OCI-LY7 (cell line): ENCODE measurements around the gene CDON.

Source experiments
- CTCF ChIP-seq: fragments of 200-600 bp; sonication (generic); conservative IDR thresholded peaks from 2 replicates; pipeline ENCODE4 v1.5.1; 2014; ENCODE audit warnings: mild to moderate bottlenecking, antibody characterized with exemption, low read length, moderate library complexity, mixed read lengths
- EZH2phosphoT487 ChIP-seq: fragments of 200-600 bp; sonication (generic); IDR thresholded peaks from 2 replicates; pipeline ENCODE4 v1.6.1; 2018; ENCODE audit warnings: low read depth, borderline replicate concordance, mild to moderate bottlenecking, mixed run types, antibody characterized with exemption, low read length, moderate library complexity, mixed read lengths

DNA sequence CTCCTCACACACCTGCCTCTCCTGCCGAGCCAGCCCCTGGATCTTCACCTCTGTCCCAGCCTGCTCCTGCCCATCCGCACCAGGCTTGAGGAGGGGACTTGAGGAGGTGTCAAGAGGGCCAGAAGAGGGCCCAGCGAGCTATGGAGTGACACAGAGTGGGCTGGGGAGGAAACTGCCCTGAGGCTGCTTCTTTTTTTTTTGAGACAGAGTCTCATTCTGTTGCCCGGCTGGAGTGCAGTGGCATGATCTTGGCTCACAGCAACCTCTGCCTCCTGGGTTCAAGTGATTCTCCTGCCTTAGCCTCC lies 21.9 kb upstream of the CDON start:
- TF ChIP-seq EZH2phosphoT487 (no peak), CTCF (no peak)
